Neural crest cell (in vitro differentiated cells): ENCODE results near the gene LRRK1. TPM values are rescaled to one million over a fixed set of nuclear protein-coding genes. Genes with fewer than 3 reads are reported as not detected.

ENCODE experiments used
- DNase-seq: peaks from one replicate; pipeline ENCODE4 v3.0.0; 2021; ENCODE audit warnings: low read depth, mixed read lengths, low spot score
- H3K27ac Mint-ChIP-seq: one replicate; pipeline ENCODE4 v1.8.0; 2021; ENCODE audit warnings: mild to moderate bottlenecking, mixed read lengths; ENCODE audit not compliant: unreplicated experiment
- H3K27me3 Mint-ChIP-seq: 2 replicates; pipeline ENCODE4 v1.8.0; 2021; ENCODE audit warnings: low read depth, mild to moderate bottlenecking, mixed read lengths
- H3K36me3 Mint-ChIP-seq: 2 replicates; pipeline ENCODE4 v1.8.0; 2021; ENCODE audit warnings: low read depth, mild to moderate bottlenecking, mixed read lengths
- H3K4me1 Mint-ChIP-seq: 2 replicates; pipeline ENCODE4 v1.8.0; 2021; ENCODE audit warnings: mixed read lengths
- H3K4me3 Mint-ChIP-seq: one replicate; pipeline ENCODE4 v1.8.0; 2021; ENCODE audit warnings: mild to moderate bottlenecking, mixed read lengths
- H3K9me3 Mint-ChIP-seq: 2 replicates; pipeline ENCODE4 v1.8.0; 2021; ENCODE audit warnings: mixed read lengths
- total RNA-seq: library from RNA; stranded (reverse); gene quantifications from 2 replicates; pipeline ENCODE4 v1.2.1, GENCODE V29; 2021
- TF ChIP-seq, protein P1 (sequence below): fragments of 200-600 bp; sonication (generic); conservative IDR thresholded peaks from 2 replicates; pipeline ENCODE4 v1.5.0; 2021; ENCODE audit warnings: antibody characterized with exemption, mild to moderate bottlenecking

The LRRK1 gene
- total RNA-seq, 1 donor from 2014 or later: 1.7 TPM

GRCh38 chr15:100931143-100931890 is 12.2 kb downstream of the LRRK1 start:
- TF ChIP-seq, protein P1, sequence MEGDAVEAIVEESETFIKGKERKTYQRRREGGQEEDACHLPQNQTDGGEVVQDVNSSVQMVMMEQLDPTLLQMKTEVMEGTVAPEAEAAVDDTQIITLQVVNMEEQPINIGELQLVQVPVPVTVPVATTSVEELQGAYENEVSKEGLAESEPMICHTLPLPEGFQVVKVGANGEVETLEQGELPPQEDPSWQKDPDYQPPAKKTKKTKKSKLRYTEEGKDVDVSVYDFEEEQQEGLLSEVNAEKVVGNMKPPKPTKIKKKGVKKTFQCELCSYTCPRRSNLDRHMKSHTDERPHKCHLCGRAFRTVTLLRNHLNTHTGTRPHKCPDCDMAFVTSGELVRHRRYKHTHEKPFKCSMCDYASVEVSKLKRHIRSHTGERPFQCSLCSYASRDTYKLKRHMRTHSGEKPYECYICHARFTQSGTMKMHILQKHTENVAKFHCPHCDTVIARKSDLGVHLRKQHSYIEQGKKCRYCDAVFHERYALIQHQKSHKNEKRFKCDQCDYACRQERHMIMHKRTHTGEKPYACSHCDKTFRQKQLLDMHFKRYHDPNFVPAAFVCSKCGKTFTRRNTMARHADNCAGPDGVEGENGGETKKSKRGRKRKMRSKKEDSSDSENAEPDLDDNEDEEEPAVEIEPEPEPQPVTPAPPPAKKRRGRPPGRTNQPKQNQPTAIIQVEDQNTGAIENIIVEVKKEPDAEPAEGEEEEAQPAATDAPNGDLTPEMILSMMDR: no peak
- Mint-ChIP-seq H3K36me3 (no peaks in the 10 kb centered on the region), H3K4me1 (no peaks in the 10 kb centered on the region), H3K9me3 (no peaks in the 10 kb centered on the region), H3K27ac (peak overlapping the region; percentile 55), H3K27me3 (no peaks in the 10 kb centered on the region), H3K4me3 (no peak overlapping the region)
- DNase-seq: no peak

GRCh38 chr15:100932676-100933348 is 13.7 kb downstream of the LRRK1 start:
- no peaks in the 10 kb centered on the region for H3K36me3 Mint-ChIP-seq
- H3K27me3 Mint-ChIP-seq: no peaks in the 10 kb centered on the region
- no peaks in the 10 kb centered on the region for H3K9me3 Mint-ChIP-seq
- H3K4me3 Mint-ChIP-seq: no peak overlapping the region
- DNase-seq: no peak
- TF ChIP-seq, protein P1: no peak
- no peaks in the 10 kb centered on the region for H3K4me1 Mint-ChIP-seq
- no peak overlapping the region for H3K27ac Mint-ChIP-seq

GRCh38 chr15:100934166-100934565 is 15.0 kb downstream of the LRRK1 start:
- H3K27ac Mint-ChIP-seq: no peak overlapping the region
- no peak overlapping the region for H3K4me3 Mint-ChIP-seq
- TF ChIP-seq, protein P1: no peak
- H3K9me3 Mint-ChIP-seq: no peaks in the 10 kb centered on the region
- H3K36me3 Mint-ChIP-seq: no peaks in the 10 kb centered on the region
- no peak for DNase-seq
- no peaks in the 10 kb centered on the region for H3K4me1 Mint-ChIP-seq
- H3K27me3 Mint-ChIP-seq: no peaks in the 10 kb centered on the region

GRCh38 chr15:100934726-100935125 is 15.6 kb downstream of the LRRK1 start:
- no peak overlapping the region for H3K4me3 Mint-ChIP-seq
- no peaks in the 10 kb centered on the region for H3K27me3 Mint-ChIP-seq
- no peaks in the 10 kb centered on the region for H3K36me3 Mint-ChIP-seq
- TF ChIP-seq, protein P1: no peak
- DNase-seq: no peak
- H3K4me1 Mint-ChIP-seq: no peaks in the 10 kb centered on the region
- H3K27ac Mint-ChIP-seq: peak overlapping the region; percentile 13
- no peaks in the 10 kb centered on the region for H3K9me3 Mint-ChIP-seq

DNA sequence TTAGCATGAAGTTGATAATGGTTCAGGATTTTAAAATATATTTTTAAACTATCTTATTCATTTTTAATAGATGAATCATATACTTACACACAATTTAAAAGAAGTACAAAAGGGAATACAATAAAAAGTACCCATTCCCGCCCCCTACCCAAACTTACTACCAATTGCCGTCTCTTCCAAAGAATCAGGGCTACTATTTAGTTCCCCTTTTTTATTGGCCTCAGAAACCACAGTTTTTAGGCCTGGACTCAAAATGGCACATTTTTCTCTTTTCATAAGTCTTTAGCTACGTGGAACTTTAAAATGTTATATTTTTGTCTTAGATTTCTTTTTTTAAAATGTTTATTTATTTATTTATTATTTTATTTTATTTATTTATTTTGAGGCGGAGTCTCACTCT is 18.0 kb downstream of the LRRK1 start:
- Mint-ChIP-seq H3K4me3 (no peak overlapping the region), H3K4me1 (no peaks in the 10 kb centered on the region), H3K27me3 (no peaks in the 10 kb centered on the region), H3K9me3 (no peaks in the 10 kb centered on the region), H3K36me3 (no peaks in the 10 kb centered on the region), H3K27ac (no peak overlapping the region)
- no peak for DNase-seq
- TF ChIP-seq, protein P1: no peak
